Tibial artery (tissue), 4 donors: ENCODE results near the gene HOOK2.
"Not testable (repeated sequence)": the region's sequence is repeated elsewhere in the genome, so short reads cannot be mapped to it uniquely, and the experiment has no call there.

ENCODE experiments used
- DNase-seq, 2 donors: peaks; one replicate each; pipeline ENCODE4 v3.0.0-alpha.2; 2019
- H3K27ac ChIP-seq, 2 donors: fragments of 200-600 bp; sonication (generic) in 1 of 2; 1 replicate in 1 of 2; 2 replicates in 1 of 2; pipeline ENCODE4 v1.5.1; 2018 to 2019; ENCODE audit warnings: mild to moderate bottlenecking in 1 of 2
- H3K27me3 ChIP-seq, 2 donors: fragments of 200-600 bp; sonication (generic) in 1 of 2; one replicate each; pipeline versions ENCODE4 v1.5.1 to v1.6.0; 2016 to 2019
- H3K36me3 ChIP-seq, 3 donors: fragments of 200-600 bp; sonication (generic) in 2 of 3; one replicate each; pipeline ENCODE4 v1.5.1; 2016 to 2019; ENCODE audit warnings: mild to moderate bottlenecking in 2 of 3
- H3K4me1 ChIP-seq, 4 donors: fragments of 200-600 bp; sonication (generic) in 2 of 4; 1 replicate in 3 of 4; 2 replicates in 1 of 4; pipeline ENCODE4 v1.5.1; 2016 to 2019
- H3K4me3 ChIP-seq, 2 donors: fragments of 200-600 bp; sonication (generic) in 1 of 2; 1 replicate in 1 of 2; 2 replicates in 1 of 2; pipeline ENCODE4 v1.5.1; 2018 to 2019; ENCODE audit warnings: mild to moderate bottlenecking in 2 of 2
- H3K9me3 ChIP-seq, 3 donors: fragments of 200-600 bp; sonication (generic) in 1 of 3; one replicate each; pipeline ENCODE4 v1.5.1; 2016 to 2019
- CTCF ChIP-seq, 2 experiments: fragments of 200-600 bp in 1 of 2; fragments of 450-650 bp in 1 of 2; IDR thresholded peaks; one replicate each; pipeline ENCODE4 v1.5.1; 2017 to 2019; ENCODE audit warnings: antibody characterized with exemption in 2 of 2, mild to moderate bottlenecking in 1 of 2, moderate library complexity in 1 of 2
- intact Hi-C: fragments of 100-400 bp; cut with DNase I; formaldehyde crosslinking; loops from one replicate; pipeline ENCODE4 v1.15.0; 2023; ENCODE audit warnings: low total_unique reads

Gene HOOK2

GRCh38 chr19:12799742-12800465 lies 24.6 kb upstream of the HOOK2 start:
- no peaks in the 10 kb centered on the region for H3K27me3 ChIP-seq
- no peak overlapping the region for H3K4me3 ChIP-seq
- intact Hi-C loops, result loop anchor here (10.0 kb wide), 1 partner anchor 1045 kb away; no protein-coding TSS in a partner anchor
- H3K27ac ChIP-seq, result peak overlapping the region in 1 of 2 donors; percentile 82
- peaks cover 12 to 18% (median 18%) of the 10 kb centered on the region in 3 donors for H3K36me3 ChIP-seq
- DNase-seq, result no peak
- peaks cover 0 to 31% (median 24%) of the 10 kb centered on the region in 4 donors for H3K4me1 ChIP-seq
- TF ChIP-seq CTCF (IDR thresholded peaks at IDR 0.05), result no peak
- no peaks in the 10 kb centered on the region for H3K9me3 ChIP-seq

DNA sequence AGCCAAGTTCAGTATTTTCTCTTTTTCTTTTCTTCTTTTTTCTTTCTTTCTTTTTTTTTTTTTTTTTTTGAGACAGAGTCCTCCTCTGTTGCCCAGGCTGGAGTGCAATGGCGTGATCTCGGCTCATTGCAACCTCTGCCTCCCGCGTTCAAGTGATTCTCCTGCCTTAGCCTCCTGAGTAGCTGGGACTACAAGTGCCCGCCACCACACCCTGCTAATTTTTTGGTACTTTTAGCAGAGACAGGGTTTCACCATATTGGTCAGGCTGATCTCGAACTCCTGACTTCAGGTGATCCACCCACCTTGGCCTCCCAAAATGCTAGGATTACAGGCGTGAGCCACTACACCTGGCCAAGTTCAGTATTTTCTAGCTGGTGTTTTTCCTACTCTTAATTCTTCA lies 22.3 kb upstream of the HOOK2 start:
- H3K27ac ChIP-seq, H3K27me3 ChIP-seq, DNase-seq, H3K9me3 ChIP-seq, H3K4me3 ChIP-seq: not testable (repeated sequence)
- peaks cover 12 to 22% (median 21%) of the 10 kb centered on the region in 3 donors for H3K36me3 ChIP-seq
- intact Hi-C loops, result loop anchor here (2.0 to 10.0 kb wide), 2 partner anchors 31 to 1047 kb away; no protein-coding TSS in a partner anchor
- H3K4me1 ChIP-seq, result peaks cover 0 to 40% (median 32%) of the 10 kb centered on the region in 4 donors

- Histone ChIP-seq H3K4me1 (peaks cover 0 to 36% (median 28%) of the 10 kb centered on the region in 4 donors), H3K4me3 (no peak overlapping the region), H3K9me3 (no peaks in the 10 kb centered on the region), H3K27ac (no peak overlapping the region), H3K27me3 (no peaks in the 10 kb centered on the region), H3K36me3 (peaks cover 12 to 27% (median 25%) of the 10 kb centered on the region in 3 donors)
- no peak for DNase-seq
- intact Hi-C loops, result loop anchor here (2.0 to 10.0 kb wide), 2 partner anchors 30 to 1048 kb away; no protein-coding TSS in a partner anchor
- no peak for TF ChIP-seq CTCF (IDR thresholded peaks at IDR 0.05)
These were observed 21.8 kb upstream of the HOOK2 start for GRCh38 chr19:12797141-12797587.

DNA sequence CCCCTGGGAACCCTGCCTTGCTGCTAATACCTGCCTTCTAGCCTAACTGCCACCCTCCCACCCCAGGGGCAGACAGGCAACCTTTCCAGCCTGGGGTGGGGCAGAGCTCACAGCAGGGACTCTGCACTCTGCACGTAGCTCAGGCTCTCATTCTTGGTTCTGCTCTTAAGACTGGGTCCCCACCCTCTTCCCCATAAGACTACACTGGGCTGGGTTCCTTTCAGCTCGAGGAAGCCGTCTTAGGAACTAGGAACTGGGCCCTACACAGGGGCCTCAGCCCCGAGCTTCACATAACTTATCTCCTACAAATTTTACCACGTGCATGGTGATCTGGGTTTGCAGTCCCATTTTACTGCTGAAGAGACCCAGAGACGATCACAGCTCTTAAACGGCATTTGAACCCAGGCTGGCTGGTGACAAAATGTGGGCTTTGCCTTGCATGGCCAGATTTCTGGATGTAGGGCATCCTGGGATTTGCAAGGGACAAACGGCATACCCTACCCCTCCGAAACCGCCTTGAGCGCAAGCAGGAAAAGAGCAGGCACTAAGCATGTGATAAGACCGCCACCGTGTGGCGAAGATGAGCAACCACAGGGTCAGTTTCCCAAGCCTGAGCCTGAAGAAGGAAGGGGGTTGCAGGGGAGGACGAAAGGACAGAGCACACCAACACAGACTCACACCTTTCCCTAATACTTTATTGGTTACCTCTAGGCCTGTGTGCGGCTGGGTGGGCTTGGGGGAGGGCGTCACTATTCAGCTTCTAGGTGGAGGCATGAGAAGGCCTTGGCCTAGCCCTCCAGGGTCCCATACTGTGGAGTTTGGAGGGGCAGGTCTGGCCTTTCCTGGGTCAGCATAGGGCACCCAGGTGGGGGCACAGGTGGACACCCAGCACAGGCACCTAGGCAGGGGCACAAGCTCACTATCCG lies 21.1 kb upstream of the HOOK2 start:
- Histone ChIP-seq H3K36me3 (peaks cover 12 to 30% (median 28%) of the 10 kb centered on the region in 3 donors), H3K27ac (peak overlapping the region; percentile 60 to 98), H3K27me3 (no peaks in the 10 kb centered on the region), H3K9me3 (no peaks in the 10 kb centered on the region), H3K4me3 (no peak overlapping the region), H3K4me1 (peaks cover 0 to 32% (median 24%) of the 10 kb centered on the region in 4 donors)
- DNase-seq, result peak in 1 of 2 donors; percentile 86
- intact Hi-C loops, result loop anchor here (2.0 to 10.0 kb wide), 2 partner anchors 30 to 1048 kb away; no protein-coding TSS in a partner anchor
- TF ChIP-seq CTCF (IDR thresholded peaks at IDR 0.05), result peak; percentile 95 to 97

DNA sequence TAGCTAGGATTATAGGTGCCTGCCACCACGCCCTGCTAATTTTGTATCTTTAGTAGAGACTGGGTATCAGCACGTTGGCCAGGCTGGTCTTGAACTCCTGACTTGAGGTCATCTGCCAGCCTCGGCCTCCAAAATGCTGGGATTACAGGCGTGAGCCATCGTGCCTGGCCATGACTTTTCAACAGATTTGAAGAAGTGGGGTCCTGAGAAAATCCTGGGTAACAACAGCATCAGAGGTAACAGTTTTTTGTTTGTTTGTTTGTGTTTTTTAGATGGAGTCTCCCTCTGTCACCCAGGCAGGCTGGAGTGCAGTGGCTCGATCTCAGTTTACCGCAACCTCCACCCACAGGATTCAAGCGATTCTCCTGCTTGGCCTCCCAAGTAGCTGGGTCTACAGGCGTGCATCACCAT lies 19.6 kb upstream of the HOOK2 start:
- intact Hi-C loops, result loop anchor here (10.0 kb wide), 1 partner anchor 1050 kb away; no protein-coding TSS in a partner anchor
- no peak for TF ChIP-seq CTCF (IDR thresholded peaks at IDR 0.05)
- Histone ChIP-seq H3K9me3 (no peaks in the 10 kb centered on the region), H3K4me3 (peak overlapping the region in 1 of 2 donors; percentile 96), H3K27ac (peak overlapping the region; percentile 98 to 99), H3K27me3 (no peaks in the 10 kb centered on the region), H3K36me3 (peaks cover 12 to 30% (median 24%) of the 10 kb centered on the region in 3 donors), H3K4me1 (peaks cover 0 to 28% (median 20%) of the 10 kb centered on the region in 4 donors)
- no peak for DNase-seq
